ELF-1 (cell line): ENCODE data around the gene PPP5C.
"Not testable (repeated sequence)": the region's sequence is repeated elsewhere in the genome, so short reads cannot be mapped to it uniquely, and the experiment has no call there.

ENCODE experiments used
- DNase-seq: peaks from one replicate; pipeline ENCODE4 v3.0.0-alpha.2; 2016; ENCODE audit warnings: low read depth, low spot score

Gene PPP5C

DNA sequence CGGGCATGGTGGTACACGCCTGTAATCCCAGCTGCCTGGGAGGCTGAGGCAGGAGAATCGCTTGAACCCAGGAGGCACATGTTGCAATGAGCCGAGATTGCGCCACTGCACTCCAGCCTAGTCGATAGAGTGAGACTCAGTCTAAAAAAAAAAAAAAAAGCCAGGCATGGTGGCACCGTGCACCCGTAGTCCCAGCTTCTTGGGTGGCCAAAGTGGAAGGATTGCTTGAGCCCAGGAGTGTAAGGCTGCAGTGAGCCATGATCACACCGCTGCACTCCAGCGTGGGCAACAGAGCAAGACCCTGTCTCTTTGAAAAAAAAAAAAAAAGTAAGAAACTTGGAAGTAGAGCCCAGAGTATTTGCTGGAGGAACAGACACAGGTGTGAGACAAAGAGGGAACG is 38.7 kb downstream of the PPP5C start:
- no peak for DNase-seq

DNA sequence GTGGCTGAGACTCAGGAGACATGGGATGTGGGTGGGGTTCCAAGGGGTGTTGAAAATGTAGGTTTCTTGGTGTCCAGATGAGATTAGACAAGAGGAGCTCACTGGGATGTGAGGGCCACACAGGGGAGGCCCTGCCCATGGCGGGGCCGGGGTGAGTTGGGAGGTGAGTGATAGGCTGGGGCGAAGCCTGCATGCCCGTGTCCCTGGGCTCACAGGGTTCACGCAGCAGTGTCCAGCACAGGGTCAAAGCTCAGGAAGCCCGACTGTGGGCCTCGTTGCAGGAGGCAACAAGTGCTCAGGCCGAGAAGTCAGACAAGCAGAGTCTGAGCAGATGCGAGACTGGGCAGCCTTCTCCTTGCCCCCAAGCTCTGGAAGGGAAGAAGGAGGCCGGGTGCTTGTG is 39.3 kb downstream of the PPP5C start:
- DNase-seq = no peak

DNA sequence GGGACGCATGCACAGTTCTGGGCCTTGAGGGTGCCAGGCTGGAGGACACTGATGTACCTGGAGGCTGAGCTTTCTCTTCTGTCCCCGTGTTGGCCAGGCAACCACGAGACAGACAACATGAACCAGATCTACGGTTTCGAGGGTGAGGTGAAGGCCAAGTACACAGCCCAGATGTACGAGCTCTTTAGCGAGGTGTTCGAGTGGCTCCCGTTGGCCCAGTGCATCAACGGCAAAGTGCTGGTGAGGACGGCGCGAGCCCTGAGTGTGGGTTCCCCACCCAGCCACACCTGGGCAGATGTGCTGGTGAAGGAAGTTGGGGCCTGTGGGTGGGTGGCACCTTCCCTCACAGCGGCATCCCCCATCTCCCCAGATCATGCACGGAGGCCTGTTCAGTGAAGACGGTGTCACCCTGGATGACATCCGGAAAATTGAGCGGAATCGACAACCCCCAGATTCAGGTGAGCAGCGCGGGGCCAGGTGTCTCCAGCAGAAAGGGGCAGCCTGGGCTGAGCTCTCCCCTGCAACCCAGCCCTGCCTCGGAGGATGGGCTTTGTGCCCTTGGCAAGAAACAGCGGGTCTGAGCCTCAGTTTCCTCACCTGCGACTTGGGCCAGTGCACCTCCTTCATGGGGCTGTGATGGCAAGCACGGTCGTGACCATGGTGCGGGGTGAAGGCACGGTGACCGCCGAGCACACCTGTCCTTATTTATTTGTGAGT is 40.3 kb downstream of the PPP5C start:
- no peak for DNase-seq

DNA sequence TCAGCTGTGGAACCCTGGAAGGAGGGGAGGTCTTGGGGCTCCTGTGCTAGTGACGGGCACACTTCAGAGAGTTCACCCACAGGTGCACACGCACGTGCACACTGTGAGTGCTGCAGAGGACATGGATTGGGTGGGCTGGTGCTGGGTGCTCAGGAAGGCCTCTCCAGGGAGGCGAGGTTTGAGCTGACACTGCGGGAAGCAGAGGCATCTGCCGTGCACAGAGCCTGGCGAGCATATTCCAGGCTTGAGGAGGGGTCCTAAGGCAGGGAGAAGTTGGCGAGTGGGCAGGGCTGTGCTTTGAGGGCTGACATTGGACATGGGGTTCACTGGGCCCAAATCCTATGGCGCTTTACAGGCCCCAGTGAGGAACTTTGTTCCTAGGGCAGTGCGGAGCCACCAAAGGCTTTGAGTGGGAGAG is 40.8 kb downstream of the PPP5C start:
- no peak for DNase-seq

DNA sequence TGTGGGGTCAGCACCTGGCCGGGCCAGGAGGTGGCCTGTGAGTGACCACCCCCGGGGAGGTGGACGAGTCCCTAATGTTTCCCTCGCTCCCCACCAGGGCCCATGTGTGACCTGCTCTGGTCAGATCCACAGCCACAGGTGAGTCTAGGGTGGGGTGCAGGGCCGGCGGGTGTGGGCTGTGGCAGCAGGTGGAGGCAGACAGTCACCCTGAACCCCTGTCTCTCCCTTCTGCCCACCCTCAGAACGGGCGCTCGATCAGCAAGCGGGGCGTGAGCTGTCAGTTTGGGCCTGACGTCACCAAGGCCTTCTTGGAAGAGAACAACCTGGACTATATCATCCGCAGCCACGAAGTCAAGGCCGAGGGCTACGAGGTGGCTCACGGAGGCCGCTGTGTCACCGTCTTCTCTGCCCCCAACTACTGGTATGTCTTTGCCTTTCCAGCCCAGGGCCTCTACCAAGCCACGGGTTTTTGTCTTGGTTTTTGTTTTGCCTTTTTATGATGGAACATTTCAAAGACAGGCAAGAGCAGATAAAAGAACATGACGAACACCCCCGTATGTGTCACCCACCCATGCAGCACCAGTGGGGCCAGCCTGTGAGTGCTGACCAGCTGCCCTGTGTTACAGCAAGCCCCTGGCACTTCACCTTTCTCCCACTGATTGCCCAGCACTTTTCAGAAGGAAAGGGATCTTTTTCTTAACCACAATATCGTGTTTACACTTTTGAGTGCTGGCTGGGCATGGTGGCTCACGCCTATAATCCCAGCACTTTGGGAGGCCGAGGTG is 41.6 kb downstream of the PPP5C start:
- DNase-seq = no peak

DNA sequence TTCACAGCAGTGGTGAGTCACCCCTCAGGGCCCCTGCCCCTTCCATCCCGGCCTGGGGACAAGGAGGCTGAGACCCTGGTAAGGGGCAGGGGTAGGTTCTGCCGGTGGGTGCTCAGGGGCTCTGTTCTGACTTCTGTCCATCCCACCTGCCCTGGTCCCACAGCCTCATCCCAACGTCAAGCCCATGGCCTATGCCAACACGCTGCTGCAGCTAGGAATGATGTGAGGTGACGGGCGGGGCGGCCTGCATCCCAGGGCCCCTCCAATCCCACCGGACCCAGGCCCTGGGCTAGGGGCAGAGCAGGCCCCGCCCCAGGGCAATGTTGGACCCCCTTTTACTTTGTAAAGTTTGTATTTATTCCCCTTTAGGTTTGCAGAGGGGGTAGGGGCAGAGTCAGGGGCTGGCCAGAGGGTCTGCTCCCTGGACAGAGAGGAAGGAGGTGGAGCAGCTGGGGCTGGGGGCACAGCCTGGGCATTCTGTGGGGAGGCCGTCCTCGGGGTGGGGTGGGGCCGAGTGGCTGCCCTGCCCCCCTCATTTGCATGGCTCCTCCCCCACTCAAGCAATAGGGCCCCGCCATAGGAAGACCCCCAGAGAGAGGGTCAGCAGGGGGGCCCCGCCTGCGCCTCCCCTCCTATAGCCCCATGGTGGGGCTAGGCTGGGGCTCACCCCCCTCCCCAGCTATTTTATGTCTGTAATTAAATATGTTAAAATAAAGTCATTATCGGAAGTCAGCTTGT is 43.4 kb downstream of the PPP5C start:
- no peak for DNase-seq

DNA sequence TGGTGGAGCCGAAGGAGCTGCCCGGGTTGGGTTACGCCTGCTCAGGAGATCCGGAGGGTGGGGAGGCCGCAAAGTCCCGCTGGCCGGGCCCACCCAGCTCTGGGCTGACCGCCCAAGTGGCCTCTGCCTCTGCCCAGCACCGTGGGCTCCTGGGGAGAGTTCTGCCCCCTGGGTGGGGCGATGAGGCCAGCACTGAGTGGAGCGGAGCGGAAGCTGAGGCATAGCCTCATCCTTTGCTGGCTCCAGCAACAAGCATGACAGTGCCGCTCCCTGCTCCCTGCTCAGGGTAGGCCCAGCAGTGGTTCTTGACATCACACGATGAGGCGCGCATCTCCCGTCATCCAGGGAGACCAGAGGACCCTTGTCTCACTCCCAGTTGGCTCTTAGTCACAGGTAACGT is 44.0 kb downstream of the PPP5C start:
- DNase-seq = no peak

DNA sequence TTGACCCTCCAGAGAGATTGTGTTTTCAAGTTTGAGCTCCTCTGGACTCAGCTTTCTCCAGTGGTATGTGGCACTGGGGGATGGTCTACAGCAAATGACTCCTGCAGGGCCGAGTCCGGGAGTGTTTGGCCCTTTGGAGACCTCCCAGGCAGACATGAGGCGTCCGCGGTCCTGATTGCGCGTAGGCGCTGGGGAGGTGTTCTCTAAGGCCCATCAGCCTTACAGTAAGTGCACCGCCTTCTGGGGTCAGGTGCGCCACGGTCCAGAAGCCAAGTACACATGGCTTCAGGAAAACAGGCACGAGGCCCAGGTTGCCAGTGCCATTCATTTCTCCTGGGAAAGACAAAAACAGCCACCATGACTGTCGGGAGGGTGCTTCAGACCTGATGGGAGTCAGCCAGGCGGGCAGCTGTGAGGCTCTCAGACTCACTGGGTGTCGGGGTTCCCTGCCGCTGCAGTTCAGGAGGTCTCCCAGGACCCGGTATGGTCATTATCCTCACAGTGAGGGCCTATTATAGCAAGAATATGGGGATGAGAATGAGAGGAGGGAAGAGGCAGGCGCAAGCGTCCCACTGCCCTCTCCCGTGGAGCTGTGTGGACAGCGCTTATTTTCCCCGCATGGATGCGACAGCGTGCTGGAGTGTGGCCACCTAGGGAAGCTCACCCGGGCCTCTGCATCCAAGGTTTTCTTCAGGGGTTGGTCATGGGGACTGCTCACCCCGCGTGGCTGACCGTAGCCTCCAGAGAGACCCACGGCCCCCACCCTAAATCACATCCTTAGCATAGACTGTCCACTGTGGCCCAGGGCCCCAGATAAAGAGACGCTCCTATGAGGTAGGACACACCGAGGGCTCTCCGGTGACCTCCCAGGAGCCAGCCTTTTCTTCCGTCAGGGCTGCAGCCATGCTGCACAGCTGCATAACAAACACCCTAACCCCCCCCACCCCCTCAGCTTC is 44.7 kb downstream of the PPP5C start:
- DNase-seq = no peak

DNA sequence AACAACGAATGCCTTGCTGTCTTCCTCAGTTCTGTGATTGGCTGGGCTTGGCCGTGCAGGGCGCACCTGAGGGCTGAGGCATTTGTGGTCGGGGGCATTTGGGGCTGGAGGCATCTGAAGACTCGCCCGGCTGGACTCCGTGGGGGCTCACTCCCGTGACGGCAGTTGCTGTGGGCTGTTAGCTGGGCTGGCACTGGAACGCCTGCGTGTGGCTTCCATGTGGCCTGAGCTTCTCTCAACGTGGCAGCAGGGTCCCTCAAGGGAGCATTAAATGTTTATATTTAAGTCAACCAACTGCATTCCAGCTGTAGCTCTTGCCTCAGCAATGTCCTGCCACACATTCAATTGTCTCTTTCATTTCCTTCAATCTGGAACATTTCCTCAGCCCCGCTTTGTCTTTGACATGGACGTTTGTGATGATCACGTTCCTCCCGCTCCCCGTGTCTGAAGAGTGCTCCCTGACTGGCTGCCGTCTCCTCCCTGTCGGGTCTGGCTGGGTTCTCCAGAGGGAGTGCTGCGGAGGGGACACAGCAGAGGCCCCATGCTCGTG is 45.4 kb downstream of the PPP5C start:
- no peak for DNase-seq

DNA sequence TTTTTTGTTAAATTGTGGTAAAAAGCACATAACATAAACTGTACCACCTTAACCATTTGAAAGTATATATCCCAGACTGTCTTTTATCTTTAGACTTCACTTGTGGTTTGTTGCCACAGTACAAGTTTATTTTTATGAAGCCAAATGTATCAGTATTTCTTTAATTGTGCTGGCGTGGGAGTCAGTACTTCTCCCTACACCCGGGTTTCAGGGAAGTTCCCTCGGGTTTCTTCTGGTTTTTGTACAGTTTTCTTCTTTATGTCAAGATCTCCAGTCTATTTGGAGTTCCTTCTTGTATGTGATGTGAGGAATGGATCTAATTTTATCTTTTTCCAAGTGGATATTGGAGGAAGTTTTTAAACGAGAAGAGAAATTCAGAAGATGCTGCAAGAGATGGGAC is 46.0 kb downstream of the PPP5C start:
- no peak for DNase-seq

DNA sequence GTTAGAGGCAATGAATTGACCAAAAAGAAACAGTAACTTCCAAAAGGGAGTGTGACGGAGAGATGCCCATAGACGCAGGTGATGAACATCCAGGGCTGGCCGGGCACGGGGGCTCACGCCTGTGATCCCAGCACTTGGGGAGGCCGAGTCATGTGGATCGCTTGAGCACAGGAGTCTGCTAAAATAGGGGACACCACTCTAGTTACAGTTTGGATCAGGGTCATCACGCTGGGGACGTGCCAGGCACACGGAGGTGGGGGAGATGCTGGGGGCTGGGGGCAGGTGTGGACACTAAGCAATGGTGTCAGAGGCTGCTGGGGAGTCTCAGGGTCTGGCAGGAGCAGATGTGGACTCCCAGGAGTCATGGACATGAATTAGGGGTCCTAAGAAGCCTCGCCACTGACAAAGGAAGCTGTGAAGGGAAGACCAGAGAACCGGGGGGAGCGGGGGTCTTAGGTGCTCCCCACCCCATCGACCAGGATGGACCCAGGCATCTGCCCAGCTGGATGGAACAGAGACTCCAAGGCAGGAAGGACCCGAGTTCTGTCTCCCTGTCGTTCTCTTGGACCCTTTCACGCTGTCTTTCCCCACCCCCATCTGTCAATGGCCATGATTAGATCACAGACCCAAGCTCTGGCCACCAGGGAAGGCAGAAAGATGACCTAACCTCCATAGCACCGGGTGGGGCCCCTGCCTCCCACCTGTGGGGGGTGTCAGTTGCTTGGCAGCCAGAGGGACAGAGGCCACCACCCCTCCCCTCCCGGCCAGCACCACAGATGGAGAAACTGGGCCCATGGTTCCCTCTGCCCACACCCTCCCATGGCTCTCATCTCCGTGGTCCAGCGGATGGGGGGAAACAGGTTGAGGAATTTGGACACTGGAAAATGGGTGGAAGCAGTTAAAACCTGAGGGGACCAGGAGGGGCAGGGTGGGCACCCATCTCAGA is 46.8 kb downstream of the PPP5C start:
- no peak for DNase-seq

DNA sequence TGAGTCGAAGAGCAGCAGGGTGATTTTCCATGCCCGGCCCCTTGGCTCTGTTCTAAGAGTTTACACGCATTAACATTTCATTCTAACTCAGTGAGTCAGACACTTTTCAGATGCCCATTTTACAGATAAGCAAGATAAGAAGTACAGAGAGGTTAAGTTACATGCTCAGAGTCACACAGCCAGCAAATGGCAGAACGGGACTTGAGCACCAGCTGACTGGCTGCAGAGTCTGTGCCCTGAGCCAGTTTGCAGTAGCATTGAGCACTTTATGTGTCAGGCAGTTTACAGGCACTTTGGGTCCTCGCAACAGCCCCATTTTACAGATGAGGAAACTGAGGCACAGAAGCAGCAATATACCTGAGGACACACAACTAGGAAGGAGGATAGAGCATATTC is 47.5 kb downstream of the PPP5C start:
- no peak for DNase-seq

DNA sequence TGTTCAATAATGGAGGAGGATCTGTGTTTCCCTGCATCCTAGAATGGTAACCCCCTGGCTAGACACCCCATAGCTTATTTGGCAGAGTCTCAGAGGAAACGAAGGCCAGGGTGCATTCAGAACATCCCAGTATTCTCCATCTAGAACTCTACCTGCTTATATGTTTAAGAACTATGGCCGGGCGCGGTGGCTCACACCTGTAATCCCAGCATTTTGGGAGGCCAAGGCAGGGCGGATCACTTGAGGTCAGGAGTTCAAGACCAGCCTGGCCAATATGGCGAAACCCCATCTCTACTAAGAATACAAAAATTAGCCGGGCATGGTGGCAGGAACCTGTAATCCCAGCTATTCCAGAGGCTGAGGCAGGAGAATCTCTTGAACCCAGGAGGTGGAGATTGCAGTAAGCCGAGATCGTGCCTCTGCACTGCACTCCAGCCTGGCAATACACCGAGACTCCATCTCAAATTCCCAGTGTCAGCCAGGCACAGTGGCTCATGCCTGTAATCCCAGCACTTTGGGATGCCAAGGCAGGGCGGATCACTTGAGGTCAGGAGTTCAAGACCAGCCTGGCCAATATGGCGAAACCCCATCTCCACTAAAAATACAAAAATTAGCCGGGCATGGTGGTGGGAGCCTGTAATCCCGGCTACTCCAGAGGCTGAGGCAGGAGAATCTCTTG is 51.1 kb downstream of the PPP5C start:
- not testable (repeated sequence) for DNase-seq

DNA sequence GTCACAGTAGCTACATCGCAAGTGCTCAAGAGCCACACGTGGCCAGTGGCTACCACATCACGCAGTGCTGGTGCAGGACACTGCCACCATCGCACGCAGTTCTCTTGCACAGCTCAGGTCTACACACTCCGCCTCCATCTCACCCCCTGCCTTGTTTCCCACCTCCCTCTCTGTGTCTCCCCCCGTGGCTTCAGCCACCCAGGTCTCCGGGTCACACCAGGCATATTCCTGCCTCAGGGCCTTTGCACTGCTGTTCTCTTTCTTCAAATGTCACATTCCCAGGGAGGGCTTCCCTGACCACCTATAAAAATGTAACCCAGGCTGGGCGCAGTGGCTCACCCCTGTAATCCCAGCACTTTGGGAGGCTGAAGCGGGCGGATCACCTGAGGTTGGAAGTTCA is 55.8 kb downstream of the PPP5C start:
- no peak for DNase-seq

DNA sequence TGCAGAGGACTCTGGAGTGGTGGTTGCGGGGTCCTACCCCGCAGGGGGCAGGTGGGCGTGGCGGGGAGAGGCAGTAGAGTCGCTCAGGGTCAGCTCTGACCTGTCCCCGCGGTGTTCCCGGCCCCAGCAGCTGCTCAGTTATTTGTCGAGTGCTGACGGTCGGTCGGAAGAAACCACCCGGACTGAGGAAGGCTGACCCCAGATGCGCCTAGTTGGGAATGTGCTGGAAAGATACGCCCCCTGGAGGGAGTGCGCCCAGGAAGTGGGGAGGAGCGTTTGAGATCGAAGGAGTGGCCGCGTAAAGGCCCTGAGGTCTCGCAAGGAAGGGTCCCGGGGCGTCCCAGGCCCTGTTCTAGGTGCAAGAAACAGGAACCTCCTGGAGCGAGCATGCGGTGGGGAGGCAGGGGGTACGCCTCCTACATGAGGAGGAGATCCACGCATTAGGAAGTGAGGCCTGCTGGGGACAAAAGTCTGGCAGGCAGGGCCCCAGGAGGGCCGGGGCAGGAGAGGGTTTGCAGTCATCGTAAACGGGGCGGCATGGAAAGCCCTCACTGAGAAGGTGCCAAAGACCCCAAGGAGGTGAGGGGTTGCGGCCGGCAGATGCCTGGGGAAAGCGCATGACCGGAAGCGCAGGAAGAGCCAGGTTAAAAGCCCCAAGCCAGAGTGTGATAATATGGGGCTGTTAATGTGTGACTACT is 57.3 kb downstream of the PPP5C start:
- peak; percentile 82 for DNase-seq

DNA sequence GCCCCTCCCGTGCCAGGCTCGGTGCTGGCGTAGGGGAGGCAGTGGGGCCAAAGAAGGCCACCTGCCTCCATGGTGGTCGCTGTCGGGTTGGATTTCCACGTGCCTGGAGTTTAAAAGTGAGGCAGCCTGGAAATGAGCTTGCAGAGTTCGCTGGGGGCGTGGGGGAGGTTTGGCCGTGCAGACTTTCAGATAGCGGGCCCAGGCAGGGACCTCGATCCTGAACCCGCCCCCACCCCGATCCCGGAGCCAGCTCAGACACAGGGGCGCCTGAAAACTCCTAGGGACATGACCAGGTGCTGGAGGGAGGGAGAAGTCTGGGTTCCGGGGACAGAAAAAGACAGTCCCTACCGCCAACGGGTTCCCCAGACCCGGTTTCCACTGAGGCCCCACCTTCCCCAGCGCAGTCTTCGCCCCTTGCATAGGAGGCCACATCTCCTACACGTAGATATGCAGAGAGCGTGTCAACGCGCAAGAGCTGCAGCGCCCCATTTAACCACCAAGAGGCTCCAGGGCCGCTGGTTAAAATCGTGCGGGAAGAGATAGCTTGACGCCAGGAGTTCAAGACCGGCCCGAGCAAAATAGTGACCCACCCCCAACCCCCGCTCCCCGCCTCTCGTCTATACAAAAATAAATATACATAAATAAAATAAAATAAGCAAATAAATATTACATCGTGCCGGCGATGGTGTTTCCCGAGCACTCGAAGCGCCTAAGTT is 58.0 kb downstream of the PPP5C start:
- DNase-seq = no peak

DNA sequence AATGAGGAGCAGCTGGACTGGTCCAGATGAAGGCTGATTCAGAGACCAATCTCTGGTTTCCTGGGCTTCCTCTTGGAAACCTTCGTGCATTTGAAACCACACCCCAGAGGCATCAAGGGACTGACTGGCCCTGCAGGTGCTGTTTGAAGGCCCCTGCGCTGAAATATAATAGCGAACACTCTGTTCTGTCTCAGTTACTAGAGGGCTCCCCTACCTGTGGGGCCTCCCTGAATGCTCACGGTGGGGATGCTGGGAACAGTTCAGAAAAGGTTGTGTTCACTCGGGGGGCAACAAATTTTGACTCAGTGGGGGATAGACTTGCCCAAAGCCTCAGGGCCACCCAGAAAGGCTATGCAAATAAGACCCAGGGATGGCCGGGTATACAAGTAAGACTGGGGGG is 60.1 kb downstream of the PPP5C start:
- DNase-seq = no peak
